HG03103 (cell line): ENCODE data around the gene LEF1.
"Not testable (repeated sequence)": the region's sequence is repeated elsewhere in the genome, so short reads cannot be mapped to it uniquely, and the experiment has no call there.

Experiments used
- ATAC-seq: cut with Tn5 transposase; IDR thresholded peaks from one replicate; pipeline ENCODE4 v1.9.1; 2021; ENCODE audit warnings: low read depth; ENCODE audit not compliant: unreplicated experiment

LEF1 gene

DNA sequence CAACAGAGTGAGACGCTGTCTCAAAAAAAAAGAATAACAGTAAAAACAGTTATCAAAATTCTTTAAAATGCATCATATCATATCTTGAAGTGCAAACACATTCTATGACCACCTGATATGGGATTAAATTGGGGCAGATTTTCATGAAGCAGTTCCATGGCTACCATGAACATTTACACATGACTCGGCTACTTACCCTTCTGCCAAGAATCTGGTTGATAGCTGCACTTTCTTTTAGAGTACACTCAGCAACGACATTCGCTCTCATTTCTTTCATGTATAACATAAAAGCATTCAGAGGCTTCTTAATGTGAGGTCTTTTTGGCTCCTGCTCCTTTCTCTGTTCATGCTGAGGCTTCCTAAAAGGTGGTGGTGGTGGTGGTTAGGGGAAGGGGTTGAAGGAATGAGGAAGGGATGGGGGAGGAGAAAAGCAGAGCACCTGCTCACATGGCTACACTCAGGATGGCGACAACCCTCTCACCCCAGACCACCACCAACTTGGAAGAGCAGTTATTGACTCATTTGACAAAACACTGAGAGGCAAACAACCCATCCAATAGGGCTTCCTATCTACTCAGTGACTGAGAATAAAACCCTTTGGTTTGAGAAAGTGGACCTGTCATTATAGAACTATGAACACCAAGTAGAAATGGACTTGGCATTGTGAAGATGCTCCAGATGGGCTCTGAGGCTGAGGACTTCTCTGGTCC, 90.6 kb downstream of the LEF1 start:
- no peak for ATAC-seq

DNA sequence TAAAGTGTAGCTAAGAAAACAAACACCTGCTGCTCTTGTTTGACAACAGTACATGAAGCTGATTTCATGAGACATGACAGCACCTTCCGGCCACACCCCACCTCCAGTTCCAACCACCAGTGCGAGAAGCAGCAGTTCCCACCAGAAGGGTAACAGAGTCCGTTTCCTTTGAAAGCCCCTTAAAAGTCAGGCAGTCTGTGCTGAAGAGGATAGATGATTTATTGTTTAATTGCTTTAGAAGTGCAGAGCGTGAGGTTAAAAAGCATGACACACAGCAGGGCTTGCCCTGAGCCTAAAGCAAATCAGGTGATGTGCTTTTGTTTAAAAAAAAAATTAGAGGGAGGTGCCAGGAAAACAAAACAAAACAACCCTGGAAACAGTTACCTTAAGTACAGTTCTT, 96.4 kb downstream of the LEF1 start:
- ATAC-seq, result no peak

DNA sequence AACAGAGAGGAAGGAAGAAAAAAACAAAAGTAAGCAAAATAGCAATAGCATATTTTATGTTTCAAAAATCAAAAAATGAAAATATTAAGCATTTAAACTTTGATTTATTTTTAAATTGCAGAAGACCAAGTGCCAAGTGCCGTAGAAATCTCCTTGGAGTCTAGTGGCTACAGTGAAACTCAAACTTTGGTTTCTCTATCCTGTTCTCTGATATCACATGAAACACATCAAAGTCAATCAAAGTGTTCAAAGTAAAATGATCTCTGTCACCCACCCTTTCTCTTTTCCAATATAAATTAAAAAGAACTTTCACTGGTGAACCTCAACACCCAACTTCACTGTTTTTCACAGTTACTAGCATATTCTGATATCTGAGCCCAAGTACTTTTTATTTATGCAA, 98.0 kb downstream of the LEF1 start:
- no peak for ATAC-seq

DNA sequence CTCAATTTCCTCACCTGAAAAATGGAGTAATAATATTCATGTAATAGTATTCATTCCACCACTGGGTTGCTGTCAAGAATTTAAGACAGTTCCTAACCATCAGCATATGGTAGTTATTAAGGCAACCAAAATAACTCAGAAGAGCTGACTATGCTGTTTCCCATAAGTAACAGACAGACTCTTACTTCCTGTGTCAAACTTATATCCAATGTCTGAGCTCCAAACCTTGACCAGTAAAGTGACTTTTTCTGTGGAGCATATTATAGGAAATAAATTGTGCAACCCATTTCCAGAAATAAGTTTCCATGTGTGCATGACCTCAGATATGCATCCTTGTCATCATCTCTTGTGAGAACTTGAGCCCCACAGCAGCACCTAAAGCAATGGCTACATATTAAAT, 100.3 kb downstream of the LEF1 start:
- ATAC-seq, result no peak

DNA sequence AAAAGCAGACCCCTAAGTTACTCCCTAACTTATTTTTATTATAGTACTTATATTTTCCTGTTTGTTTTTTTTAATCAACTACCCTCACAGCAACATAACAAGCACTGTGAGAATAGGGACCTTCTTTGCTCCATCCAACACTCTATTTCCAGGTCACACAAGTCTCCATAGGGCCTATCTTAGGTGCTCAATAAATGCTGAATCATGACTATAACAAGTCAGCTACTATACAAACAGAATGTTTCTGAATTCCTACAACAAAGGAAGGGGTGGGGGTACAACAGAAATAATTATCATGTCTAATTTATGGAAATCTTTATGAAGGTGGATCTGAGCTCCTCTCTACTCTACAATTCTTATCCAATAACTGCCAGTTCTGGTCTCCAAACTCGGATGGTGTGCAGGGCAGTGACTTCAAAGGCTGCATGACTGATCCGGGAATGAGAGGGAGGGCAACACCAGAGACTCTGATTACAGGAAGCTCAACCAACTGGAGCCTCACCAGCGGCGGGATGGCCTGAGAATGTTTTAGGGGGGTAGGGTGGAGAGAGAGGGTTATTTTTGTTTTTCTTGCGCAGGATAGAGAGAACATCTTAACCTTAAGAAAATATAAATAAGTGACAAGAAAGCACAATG, 107.9 kb downstream of the LEF1 start:
- ATAC-seq, result no peak

DNA sequence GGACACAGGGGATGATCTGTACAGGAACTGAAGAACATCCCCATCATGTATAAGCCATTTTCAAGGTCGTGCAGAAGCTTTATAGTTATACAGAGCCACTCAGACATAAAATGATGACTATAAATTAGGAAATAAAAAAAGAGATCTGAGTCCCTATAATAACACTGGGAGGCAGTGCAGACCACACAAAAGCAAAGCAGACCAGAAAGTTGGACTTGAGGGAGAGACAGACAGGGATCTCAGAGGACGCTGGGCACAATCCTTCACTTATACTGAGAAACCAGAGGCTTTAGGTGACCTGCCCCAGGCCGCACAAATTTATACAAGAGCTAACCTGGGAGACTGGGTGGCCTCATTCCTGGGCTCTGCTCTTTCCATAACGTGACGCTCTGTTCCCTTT, 108.6 kb downstream of the LEF1 start:
- no peak for ATAC-seq

DNA sequence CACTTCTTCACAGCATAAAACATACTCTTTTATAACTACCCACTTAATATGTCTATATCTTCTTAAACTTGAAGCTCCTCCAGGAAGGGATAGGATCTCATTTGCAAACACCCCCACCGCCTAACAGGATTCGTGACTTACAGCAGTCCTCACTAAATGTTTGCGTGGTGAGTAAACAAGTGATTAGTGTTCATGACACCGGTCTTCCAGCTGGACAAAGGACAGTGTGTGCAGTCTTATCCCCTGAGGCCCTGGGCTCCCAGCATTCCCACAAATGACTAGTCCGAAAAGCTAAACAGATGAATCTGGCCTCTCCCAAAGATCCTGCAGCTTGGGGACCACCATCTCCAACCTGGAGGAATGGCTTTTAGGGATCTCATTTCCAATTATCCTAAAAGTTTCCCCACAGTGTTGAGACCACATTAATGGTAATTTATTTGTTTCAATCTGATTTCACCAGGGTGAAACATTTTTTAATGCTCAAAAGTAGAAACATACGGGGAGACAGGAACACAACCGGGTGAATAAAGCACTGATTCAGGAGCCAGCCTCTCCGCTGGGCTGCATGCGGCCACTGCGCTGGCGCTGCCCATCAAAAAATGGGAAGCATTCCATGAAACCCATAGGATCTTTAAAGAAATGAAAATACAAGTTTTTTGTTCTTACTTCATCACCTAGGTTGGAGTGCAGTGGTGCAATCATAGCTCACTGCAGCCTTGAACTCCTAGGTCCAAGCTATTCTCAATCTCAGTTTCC, 109.9 kb downstream of the LEF1 start:
- ATAC-seq, result no peak

DNA sequence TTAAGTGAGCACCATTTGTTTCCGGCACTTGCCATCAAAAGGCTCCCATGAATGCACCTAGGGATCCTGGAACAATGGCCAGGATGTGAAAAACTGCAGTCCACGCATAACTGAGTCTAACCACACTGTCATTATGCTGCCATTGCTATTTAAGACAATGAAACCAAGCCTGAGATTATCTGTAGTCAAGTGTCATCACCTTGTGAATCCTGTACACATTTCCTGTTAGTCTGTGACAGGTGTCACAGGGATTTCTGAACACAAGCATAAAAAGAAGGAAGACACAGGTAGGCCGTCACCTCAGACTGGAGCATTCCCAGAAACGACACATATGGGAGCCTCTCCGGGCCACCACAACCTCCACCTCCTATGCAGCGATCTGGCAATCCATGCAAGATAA, 112.3 kb downstream of the LEF1 start:
- no peak for ATAC-seq

DNA sequence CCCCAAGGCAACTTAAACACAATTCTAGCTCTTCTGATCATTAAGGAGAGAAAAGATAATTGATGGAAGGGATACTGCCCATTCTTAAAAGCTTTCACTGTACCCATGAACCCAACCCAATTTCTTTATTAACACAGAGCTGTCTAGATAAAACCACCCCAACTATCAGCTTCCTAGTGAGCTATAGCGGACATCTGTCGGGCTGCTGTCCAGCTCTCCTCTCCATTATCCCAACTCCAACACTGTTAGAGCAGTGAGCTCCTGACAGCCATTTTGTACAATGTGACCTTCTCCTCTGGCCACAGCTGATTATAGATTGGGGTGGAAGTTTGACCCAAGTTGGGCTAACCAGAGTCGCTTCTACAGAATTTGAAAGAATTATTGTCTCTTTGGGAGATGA, 112.9 kb downstream of the LEF1 start:
- no peak for ATAC-seq

DNA sequence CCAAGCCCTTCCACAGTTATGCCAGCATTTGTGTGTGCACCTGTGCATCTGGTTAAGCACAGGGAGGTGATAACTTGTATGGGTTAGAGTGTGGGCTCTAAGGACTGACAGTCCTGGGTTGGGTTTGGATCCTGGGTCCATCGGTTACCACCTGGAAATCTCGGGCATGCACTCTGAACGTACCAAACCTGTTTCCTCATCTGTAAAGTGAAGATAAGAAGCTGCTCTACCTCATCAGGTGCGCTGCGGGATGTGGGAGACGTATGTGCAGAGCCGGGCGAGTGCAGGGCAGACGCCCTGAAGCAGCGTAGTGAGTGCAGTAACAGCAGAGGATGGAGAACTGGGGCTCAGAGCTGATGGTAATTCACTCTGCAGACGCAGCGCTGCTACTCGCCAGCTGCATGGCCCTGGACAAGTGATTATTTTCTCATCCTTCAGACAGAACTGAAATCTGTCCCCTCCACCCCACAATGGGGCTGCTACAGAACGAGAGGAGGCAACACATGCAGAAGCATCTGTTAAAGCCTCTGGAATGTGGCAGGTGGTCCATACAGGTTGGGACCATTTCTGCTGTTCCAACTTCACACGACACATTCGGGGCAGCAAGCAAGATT, 114.6 kb downstream of the LEF1 start:
- ATAC-seq, result no peak

DNA sequence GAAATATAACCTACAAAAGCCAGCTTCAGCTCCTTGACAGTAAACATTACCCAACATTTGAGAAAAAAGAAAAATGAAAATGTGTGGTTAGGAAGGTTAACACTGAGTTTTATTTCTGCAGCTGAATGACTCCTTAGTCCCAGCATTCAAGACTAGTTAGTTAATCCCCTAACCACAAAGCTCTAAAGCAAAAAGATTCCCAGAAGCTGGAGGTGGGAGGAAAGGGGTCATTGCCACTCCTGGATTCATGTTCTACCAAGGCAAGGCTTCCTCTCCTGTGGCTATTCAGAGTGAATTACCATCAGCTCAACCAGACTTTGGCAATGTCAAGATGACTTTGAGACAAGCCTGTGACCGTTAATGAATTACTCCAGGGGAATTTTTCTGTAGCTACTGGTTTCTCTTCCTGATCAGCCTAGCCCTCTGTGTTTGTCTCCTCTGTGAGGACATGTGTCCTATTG, 115.5 kb downstream of the LEF1 start:
- peak; percentile 48 for ATAC-seq

DNA sequence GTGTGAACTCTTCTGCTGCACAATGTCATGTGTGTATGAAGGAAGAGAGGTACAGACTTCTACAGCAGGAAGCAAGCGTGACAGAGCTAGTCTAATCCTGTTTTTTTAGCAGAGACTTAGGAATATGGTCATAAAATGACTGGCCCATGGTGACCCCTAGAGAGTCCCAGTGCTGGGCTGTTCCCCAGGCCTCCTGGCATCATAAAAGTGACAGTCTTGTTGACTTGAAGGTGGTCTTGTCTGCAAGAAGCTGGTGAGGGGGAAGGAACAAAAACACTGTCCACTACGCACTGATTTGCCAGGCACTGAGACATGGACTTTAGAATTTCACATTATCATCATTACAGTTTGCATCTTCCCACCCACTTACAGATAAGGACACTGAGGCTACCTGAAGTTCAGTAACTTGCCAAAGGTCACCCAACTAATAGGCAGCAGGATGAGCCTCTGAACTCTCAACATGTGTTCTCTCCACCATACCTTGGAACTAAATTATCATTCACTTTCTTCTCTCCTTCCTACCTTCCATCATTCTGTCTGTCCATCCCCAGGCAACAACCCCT, 116.1 kb downstream of the LEF1 start:
- no peak for ATAC-seq

DNA sequence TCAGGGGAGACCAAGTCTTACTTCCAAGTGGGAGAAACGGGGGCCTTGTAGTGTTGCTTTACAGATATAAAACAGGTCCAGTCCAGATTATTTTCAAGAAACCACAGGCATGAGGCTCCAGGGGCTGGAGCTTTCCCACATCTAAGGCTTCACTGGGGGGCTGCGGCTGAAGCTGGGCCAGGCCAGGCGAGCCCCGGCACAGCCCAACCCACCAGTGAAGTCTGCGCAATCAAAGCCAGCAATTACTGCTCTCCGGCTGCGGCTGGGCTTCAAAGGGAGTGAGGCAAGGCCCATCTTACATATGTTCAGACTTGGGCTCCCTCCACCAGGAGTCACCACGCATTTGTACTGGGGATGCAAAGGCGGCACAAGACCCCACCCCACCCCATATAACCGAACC, 117.4 kb downstream of the LEF1 start:
- no peak for ATAC-seq

DNA sequence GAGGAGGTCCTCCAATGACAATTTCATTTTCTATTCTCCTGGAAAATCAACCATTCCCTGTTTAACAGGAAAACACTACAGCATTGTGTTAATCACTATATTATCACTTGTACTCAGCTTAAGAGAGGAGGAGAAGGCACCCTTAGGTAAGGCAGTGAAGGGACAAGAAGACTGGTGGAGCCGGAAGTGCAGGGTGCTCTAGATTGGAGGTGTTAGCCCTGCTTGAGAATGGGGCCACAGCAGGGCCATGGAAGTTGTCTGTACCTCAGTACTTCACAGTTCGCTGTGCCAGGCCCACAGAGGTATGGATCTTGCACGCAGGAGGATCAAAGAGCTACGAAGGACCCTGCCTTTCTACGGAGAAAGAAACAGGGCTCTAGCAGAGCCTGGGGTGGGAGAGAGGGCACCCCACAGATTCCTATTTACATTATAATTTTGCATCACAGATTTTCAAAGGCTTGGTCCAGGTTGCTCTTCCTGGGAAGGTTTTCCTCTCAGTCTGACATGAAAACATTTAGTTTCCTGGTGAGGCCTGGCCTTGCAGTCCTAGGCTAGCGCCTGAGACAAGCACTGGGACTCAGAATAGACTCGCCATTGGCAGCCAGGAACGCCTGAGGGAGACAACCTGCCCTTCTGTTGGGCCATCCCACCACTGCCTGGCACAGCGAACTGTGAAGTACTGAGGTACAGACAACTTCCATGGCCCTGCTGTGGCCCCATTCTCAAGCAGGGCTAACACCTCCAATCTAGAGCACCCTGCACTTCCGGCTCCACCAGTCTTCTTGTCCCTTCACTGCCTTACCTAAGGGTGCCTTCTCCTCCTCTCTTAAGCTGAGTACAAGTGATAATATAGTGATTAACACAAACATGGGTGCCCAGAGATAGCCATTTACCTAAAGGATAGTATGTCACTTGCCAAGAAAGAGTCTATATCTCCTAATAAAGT, 118.3 kb downstream of the LEF1 start:
- not testable (repeated sequence) for ATAC-seq

DNA sequence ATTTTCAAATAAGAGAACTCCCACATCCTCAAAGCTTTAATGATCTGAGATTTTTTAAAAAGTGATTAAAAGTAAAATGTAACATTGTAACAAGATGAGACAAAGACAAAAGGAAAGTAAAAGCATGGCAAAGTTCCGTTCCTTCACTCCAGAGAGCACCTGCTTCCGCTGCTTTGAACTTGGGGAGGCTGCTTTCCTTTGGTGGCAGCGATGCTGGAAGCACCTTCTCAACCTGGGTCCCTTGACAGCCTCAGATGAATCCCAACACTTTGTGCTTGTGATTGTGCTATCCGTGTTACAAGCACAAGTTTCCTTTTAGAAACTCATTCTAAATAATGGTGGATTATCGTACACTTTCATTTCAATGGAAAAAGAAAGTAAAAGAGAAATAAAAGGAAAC, 119.3 kb downstream of the LEF1 start:
- ATAC-seq, result no peak

DNA sequence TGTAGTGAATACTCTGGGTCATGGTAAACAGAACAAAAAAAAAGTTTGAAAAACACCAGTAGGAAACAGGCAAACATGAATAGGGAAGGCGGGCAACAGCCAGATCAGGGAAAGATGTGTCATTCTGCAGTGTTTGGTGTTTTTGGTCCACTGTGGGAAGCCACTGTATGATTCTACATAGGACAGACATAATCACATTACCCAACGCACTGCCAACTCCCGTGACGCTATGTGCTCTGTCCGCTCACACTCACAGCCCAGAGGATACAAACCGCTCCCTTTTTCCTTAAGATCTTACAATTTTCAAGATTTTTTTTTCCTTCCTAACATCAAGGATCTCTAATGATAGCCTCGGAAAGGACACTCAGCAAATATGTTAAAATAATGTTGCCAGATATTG, 119.7 kb downstream of the LEF1 start:
- ATAC-seq, result no peak

DNA sequence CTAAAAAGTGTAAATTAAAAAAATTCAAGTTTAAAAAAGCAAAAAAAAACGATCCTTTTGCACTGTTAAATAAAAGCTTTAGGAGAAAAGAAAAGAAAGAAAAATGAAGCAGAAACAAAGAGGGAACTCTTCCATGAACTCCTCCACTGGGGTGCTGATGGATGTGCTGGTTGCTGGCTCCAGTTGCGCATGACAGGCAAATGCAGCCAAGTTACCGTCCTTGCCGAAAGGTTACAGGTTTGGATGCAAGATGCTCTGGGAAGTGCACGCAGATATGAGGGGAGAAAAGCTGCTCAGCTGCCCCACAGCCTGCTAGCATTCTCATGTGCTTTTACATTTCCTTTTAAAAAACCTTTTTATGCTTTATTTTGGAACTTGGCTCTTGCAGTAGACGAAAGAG, 120.6 kb downstream of the LEF1 start:
- no peak for ATAC-seq

DNA sequence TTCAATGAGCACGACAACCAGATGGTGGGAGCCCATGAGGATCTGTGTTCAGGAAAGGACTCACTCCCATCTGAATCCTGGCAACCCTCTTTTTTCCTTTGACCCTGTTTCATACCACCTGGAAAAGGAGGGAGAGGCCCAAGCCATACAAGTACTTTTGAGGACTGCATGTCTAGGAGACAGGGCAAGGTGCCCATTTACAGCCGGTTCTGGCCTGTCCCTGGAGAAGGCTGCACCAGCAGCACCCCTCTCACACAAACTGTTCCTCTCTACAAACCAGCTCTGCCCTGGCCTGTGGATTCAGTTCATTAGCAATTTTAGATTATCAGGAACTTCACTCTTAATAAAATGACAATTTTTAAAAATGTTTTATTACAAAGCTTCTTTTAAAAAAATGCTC, 121.5 kb downstream of the LEF1 start:
- no peak for ATAC-seq

DNA sequence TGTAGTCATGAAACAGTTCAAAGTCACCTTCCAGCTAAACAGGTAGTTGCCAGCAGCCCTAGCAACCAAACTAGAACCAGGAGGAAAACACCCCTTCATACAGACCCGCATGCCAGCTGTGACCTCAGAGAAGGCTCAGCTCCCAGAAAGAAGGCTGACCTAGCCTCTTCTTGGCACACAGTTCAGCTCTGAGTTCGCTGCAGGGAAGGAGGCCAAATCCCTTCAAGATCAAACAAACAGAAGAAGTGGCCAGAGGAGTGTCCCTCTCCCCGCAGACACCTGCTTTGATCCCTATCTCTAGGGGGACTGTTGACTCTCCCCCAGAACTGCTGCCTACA, 123.1 kb downstream of the LEF1 start:
- no peak for ATAC-seq
